ENCODE data around the gene TUT4. TPM values are rescaled to one million over a fixed set of nuclear protein-coding genes. Genes with fewer than 3 reads are reported as not detected.

TUT4 gene
- total RNA-seq, 1 donor from 2014 or later, result 44.2 TPM

DNA sequence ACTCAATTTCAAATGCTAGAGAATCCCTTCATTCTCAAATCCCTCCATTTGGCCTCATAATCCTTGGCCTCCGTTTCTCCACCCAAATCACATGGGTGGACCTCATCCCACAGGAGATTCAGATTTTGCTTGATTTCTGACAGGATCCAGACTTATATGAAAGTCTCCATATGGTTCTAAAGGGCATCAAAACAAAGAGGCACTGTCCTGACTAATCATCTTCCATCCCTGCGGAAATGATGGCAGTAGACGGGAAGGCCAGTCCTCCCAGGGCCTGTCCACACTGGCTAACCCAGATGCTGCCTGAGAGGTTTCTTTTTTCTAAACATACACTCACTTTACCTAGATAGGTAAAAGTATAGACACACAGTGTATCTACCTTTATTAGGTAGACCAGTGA, 167.5 kb downstream of the TUT4 start:
- H3K27ac ChIP-seq, result no peak overlapping the region
- H3K9me3 ChIP-seq, result no peaks in the 10 kb centered on the region
- intact Hi-C loops (cut with DNase I), result no loop called here
- ATAC-seq (no peak), DNase-seq (no peak)
- no peaks in the 10 kb centered on the region for H3K4me1 ChIP-seq
- no peaks in the 10 kb centered on the region for H3K36me3 ChIP-seq
- no peak overlapping the region for H3K4me3 ChIP-seq
- no peaks in the 10 kb centered on the region for H3K27me3 ChIP-seq
- TF ChIP-seq, protein P1, sequence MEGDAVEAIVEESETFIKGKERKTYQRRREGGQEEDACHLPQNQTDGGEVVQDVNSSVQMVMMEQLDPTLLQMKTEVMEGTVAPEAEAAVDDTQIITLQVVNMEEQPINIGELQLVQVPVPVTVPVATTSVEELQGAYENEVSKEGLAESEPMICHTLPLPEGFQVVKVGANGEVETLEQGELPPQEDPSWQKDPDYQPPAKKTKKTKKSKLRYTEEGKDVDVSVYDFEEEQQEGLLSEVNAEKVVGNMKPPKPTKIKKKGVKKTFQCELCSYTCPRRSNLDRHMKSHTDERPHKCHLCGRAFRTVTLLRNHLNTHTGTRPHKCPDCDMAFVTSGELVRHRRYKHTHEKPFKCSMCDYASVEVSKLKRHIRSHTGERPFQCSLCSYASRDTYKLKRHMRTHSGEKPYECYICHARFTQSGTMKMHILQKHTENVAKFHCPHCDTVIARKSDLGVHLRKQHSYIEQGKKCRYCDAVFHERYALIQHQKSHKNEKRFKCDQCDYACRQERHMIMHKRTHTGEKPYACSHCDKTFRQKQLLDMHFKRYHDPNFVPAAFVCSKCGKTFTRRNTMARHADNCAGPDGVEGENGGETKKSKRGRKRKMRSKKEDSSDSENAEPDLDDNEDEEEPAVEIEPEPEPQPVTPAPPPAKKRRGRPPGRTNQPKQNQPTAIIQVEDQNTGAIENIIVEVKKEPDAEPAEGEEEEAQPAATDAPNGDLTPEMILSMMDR (IDR thresholded peaks at IDR 0.05), result no peak

Other genes with a start within 250 kb of the TUT4 start
- gene CC2D1B, start 186.9 kb downstream of the TUT4 start, total RNA-seq, result 52.5 TPM
- 0.43 TPM for gene ORC1, start 148.7 kb downstream of the TUT4 start, total RNA-seq
- gene PRPF38A, start 148.5 kb downstream of the TUT4 start, total RNA-seq, result 38.2 TPM
- 6.2 TPM for gene GPX7, start 49.3 kb upstream of the TUT4 start, total RNA-seq
- gene SHISAL2A, start 80.1 kb upstream of the TUT4 start, total RNA-seq, result 0.81 TPM
- gene COA7, start 145.3 kb upstream of the TUT4 start, total RNA-seq, result 17.9 TPM
- gene ZYG11B, start 173.4 kb upstream of the TUT4 start, total RNA-seq, result 30.5 TPM

Measured in upper lobe of right lung (tissue), 1 donor.